IPS-11a (cell line): Measurements from ENCODE around the gene ZSCAN25.
"Not testable (repeated sequence)": the region's sequence is repeated elsewhere in the genome, so short reads cannot be mapped to it uniquely, and the experiment has no call there.

Source experiments
- H3K4me3 ChIP-seq: one replicate; pipeline ENCODE4 v1.5.1; 2013; ENCODE audit warnings: low read depth, low read length, control low read depth

Gene ZSCAN25

GRCh38 chr7:99616359-99617191 is at the start of gene ZSCAN25:
TSS of gene ZSCAN25 (plus strand) at chr7:99616946. CDS start at chr7:99619607, 2,661 bp downstream.
- H3K4me3 ChIP-seq: peak within 1 kb of the TSS; percentile 84

- not testable (repeated sequence) for H3K4me3 ChIP-seq
Measured at GRCh38 chr7:99568770-99569169, 48.0 kb upstream of the ZSCAN25 start.

- no peak overlapping the region for H3K4me3 ChIP-seq
Measured at GRCh38 chr7:99571768-99572167, 45.0 kb upstream of the ZSCAN25 start.

GRCh38 chr7:99573257-99573656 is 43.5 kb upstream of the ZSCAN25 start:
- H3K4me3 ChIP-seq: no peak overlapping the region

GRCh38 chr7:99576251-99576650 is 40.5 kb upstream of the ZSCAN25 start:
- no peak overlapping the region for H3K4me3 ChIP-seq

- no peak overlapping the region for H3K4me3 ChIP-seq
Measured at GRCh38 chr7:99579281-99579955, 37.3 kb upstream of the ZSCAN25 start.

GRCh38 chr7:99579956-99580777 is 36.6 kb upstream of the ZSCAN25 start:
- H3K4me3 ChIP-seq: peak overlapping the region; percentile 49

- peak overlapping the region; percentile 49 for H3K4me3 ChIP-seq
Measured at GRCh38 chr7:99580778-99581332, 35.9 kb upstream of the ZSCAN25 start.

- H3K4me3 ChIP-seq: no peak overlapping the region
Measured at GRCh38 chr7:99588868-99589267, 27.9 kb upstream of the ZSCAN25 start.

- H3K4me3 ChIP-seq: no peak overlapping the region
Measured at GRCh38 chr7:99594948-99595745, 21.6 kb upstream of the ZSCAN25 start.

GRCh38 chr7:99596408-99596955 is 20.3 kb upstream of the ZSCAN25 start:
- no peak overlapping the region for H3K4me3 ChIP-seq

- no peak within 1 kb of the TSS for H3K4me3 ChIP-seq
Measured at GRCh38 chr7:99597762-99598501, 18.8 kb upstream of the ZSCAN25 start, which contains the start of gene TMEM225B. TSS of gene TMEM225B (plus strand) at chr7:99598267. CDS start at chr7:99604389, 6,122 bp downstream.

GRCh38 chr7:99599836-99600235 is 16.9 kb upstream of the ZSCAN25 start:
- H3K4me3 ChIP-seq: no peak overlapping the region

GRCh38 chr7:99601656-99602310 is 15.0 kb upstream of the ZSCAN25 start:
- no peak overlapping the region for H3K4me3 ChIP-seq

- no peak overlapping the region for H3K4me3 ChIP-seq
Measured at GRCh38 chr7:99605527-99605926, 11.2 kb upstream of the ZSCAN25 start.

- no peak overlapping the region for H3K4me3 ChIP-seq
Measured at GRCh38 chr7:99606531-99606930, 10.2 kb upstream of the ZSCAN25 start.

- H3K4me3 ChIP-seq: no peak overlapping the region
Measured at GRCh38 chr7:99607548-99607947, 9.2 kb upstream of the ZSCAN25 start.

- no peak overlapping the region for H3K4me3 ChIP-seq
Measured at GRCh38 chr7:99614495-99614894, 2.3 kb upstream of the ZSCAN25 start.

- H3K4me3 ChIP-seq: peak overlapping the region; percentile 84
Measured at GRCh38 chr7:99615989-99616358, 772 bp upstream of the ZSCAN25 start.
